HUES6 (cell line): Measurements from ENCODE around the gene COA6.

Experiments used
- H3K27ac ChIP-seq: 2 replicates; pipeline ENCODE4 v1.7.0; 2013; ENCODE audit warnings: low read depth, mild to moderate bottlenecking, low read length, inconsistent platforms
- H3K27me3 ChIP-seq: 2 replicates; pipeline ENCODE4 v1.6.1; 2013; ENCODE audit warnings: low read length; ENCODE audit not compliant: control insufficient read depth, insufficient read depth
- H3K36me3 ChIP-seq: 2 replicates; pipeline ENCODE4 v1.6.1; 2013; ENCODE audit warnings: low read length; ENCODE audit not compliant: control insufficient read depth, insufficient read depth
- H3K4me1 ChIP-seq: 2 replicates; pipeline ENCODE4 v1.6.1; 2013; ENCODE audit warnings: low read length; ENCODE audit not compliant: control insufficient read depth, insufficient read depth
- H3K4me3 ChIP-seq: 2 replicates; pipeline ENCODE4 v1.5.1; 2013; ENCODE audit warnings: low read depth, low read length
- H3K9ac ChIP-seq: one replicate; pipeline ENCODE4 v1.6.1; 2013; ENCODE audit warnings: mild to moderate bottlenecking, low read length
- H3K9me3 ChIP-seq: 2 replicates; pipeline ENCODE4 v1.6.1; 2013; ENCODE audit warnings: low read depth, low read length; ENCODE audit not compliant: control insufficient read depth, insufficient read depth

Gene COA6, protein sequence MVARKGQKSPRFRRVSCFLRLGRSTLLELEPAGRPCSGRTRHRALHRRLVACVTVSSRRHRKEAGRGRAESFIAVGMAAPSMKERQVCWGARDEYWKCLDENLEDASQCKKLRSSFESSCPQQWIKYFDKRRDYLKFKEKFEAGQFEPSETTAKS

DNA sequence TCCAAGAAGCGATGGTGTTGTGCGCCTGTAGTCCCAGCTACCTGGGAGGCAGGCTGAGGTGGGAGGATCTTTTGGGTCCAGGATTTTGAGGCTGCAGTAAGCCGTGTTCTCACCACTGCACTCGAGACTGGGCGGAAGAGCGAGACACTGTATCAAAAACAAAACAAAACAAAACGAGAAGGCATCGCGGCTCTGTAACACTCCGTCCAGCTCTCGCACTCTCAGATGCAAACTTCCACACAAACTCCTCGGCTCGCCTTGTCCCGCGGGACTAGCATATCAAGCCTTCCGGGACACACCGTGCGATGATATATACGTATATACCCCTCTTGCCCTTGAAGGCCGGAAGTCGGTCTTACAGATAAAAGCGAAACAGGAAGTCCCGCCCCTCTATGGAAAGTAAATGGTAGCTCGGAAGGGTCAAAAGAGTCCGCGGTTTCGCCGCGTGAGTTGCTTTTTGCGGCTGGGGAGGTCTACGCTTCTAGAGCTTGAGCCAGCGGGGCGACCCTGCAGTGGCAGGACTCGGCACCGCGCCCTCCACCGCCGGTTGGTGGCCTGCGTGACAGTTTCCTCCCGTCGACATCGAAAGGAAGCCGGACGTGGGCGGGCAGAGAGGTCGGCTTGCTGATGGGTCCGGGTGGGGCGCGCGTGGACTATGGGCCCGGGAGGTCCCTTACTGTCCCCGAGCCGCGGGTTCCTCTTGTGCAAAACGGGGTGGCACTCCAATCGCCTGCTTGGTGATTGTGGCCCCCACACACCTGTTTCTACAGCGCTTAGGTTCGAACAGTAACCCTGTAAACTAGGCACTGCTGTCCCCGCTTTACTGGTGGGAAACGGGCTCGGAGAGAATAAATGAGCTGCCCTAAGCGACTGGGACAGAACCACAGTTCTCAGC is at the start of gene COA6:
Gene COA6 (plus strand): TSS at position 393 of the 895 bp plus-strand sequence. CDS start 11 bp downstream, at position 404.
- Histone ChIP-seq H3K9ac (peak within 1 kb of the TSS; percentile 89), H3K27me3 (no peaks in the 10 kb centered on the region), H3K4me3 (peak within 1 kb of the TSS; percentile 85), H3K27ac (peak within 1 kb of the TSS; percentile 83), H3K36me3 (peaks cover 29% of the 10 kb centered on the region), H3K9me3 (no peaks in the 10 kb centered on the region), H3K4me1 (peaks cover 8% of the 10 kb centered on the region)

DNA sequence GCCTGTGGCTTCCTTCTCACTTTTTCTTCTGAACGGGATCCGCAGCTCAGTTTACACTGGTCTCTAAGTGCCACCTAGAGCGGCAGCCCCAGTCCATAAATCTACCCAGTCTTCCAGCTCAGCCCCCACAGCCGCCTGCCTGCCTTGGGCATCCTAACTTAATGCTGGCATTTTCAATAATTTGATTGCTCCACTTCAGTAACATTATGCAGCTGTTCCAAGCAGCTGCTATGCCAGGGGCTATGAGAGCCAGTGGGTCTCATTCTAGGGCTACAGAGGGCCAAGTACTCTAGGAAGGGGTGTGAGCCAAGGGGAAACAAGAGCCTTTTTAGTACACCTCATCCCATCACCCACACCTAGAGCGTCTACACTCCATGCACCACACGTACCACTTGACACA is 48.4 kb upstream of the COA6 start:
- Histone ChIP-seq H3K27me3 (peaks cover 14% of the 10 kb centered on the region), H3K4me3 (no peak overlapping the region), H3K36me3 (no peaks in the 10 kb centered on the region), H3K4me1 (no peaks in the 10 kb centered on the region; the same call in 1 of the 2 replicates), H3K9ac (no peak overlapping the region), H3K9me3 (no peaks in the 10 kb centered on the region), H3K27ac (no peak overlapping the region)

- no peak overlapping the region for H3K9ac ChIP-seq
- H3K4me3 ChIP-seq = peak overlapping the region; percentile 37; the same call in 1 of the 2 replicates
- no peaks in the 10 kb centered on the region for H3K9me3 ChIP-seq
- H3K4me1 ChIP-seq = no peaks in the 10 kb centered on the region; the same call in 1 of the 2 replicates
- no peak overlapping the region for H3K27ac ChIP-seq
- H3K36me3 ChIP-seq = no peaks in the 10 kb centered on the region
- peaks cover 14% of the 10 kb centered on the region for H3K27me3 ChIP-seq
Measured at GRCh38 chr1:234325878-234326496, 47.3 kb upstream of the COA6 start.

GRCh38 chr1:234326497-234327366 is 46.5 kb upstream of the COA6 start:
- Histone ChIP-seq H3K9me3 (no peaks in the 10 kb centered on the region), H3K4me3 (peak overlapping the region; percentile 37; the same call in 1 of the 2 replicates), H3K4me1 (no peaks in the 10 kb centered on the region; the same call in 1 of the 2 replicates), H3K36me3 (no peaks in the 10 kb centered on the region), H3K27me3 (peaks cover 14% of the 10 kb centered on the region), H3K27ac (no peak overlapping the region), H3K9ac (no peak overlapping the region)

GRCh38 chr1:234327577-234328164 is 45.6 kb upstream of the COA6 start:
- peaks cover 14% of the 10 kb centered on the region for H3K27me3 ChIP-seq

GRCh38 chr1:234330843-234331215 is 42.4 kb upstream of the COA6 start:
- Histone ChIP-seq H3K4me1 (peaks cover 4% of the 10 kb centered on the region; the same call in 1 of the 2 replicates), H3K9ac (no peak overlapping the region), H3K4me3 (no peak overlapping the region), H3K27me3 (peaks cover 7% of the 10 kb centered on the region), H3K36me3 (no peaks in the 10 kb centered on the region), H3K9me3 (peaks cover 9% of the 10 kb centered on the region; the same call in 1 of the 2 replicates), H3K27ac (no peak overlapping the region)

More at GRCh38 chr1:234327577-234328164, 45.6 kb upstream of the COA6 start:
- Histone ChIP-seq H3K4me1 (peaks cover 4% of the 10 kb centered on the region; the same call in 1 of the 2 replicates), H3K4me3 (no peak overlapping the region), H3K36me3 (no peaks in the 10 kb centered on the region), H3K27ac (no peak overlapping the region), H3K9me3 (no peaks in the 10 kb centered on the region), H3K9ac (no peak overlapping the region)

GRCh38 chr1:234331507-234331906 is 41.7 kb upstream of the COA6 start:
- H3K4me3 ChIP-seq = no peak overlapping the region
- H3K27ac ChIP-seq = no peak overlapping the region
- H3K27me3 ChIP-seq = no peaks in the 10 kb centered on the region
- H3K9me3 ChIP-seq = peaks cover 15% of the 10 kb centered on the region; the same call in 1 of the 2 replicates
- H3K9ac ChIP-seq = no peak overlapping the region
- no peaks in the 10 kb centered on the region for H3K36me3 ChIP-seq
- H3K4me1 ChIP-seq = 0 out of 2 replicates have a peak, but pooled peaks cover 4% of the 10 kb centered on the region

DNA sequence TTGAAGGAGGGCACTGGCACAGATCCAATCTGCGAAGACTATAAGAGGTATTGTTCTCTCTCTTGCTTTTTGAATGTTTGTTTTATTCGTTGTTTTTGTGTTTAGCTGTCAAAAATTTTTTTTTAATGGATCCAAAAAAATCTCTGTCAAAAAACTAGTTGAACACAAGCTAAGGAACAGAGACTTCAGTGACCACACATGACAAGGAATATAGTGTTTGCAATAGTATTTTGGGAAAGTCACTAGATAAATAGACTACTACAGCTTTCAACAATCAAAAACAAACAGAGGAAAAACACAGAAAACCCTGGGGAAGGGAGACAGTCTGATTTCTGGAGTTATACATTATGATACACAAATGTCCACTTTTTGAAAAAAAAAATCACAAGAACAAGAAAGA is 36.9 kb upstream of the COA6 start:
- H3K27me3 ChIP-seq = no peaks in the 10 kb centered on the region

DNA sequence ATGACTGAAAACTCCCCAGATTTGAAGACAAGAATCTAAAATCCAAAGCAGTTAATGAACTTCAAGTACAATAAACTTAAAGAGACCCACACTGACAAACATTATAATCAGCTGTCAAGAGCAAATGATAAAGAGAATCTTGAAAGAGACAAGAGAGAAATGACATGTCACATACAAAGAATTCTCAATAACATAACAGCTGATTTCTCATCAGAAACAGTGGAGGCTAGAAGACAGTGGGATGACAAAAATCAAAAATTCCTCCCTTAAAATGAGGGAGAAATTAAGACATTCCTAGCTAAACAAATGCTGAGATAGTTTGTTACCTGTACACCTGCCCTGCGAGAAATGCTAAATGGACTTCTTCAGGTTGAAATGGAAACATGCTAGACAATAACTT is 36.0 kb upstream of the COA6 start:
- Histone ChIP-seq H3K27ac (no peak overlapping the region), H3K4me1 (0 out of 2 replicates have a peak, but pooled peaks cover 2% of the 10 kb centered on the region), H3K27me3 (no peaks in the 10 kb centered on the region), H3K36me3 (no peaks in the 10 kb centered on the region), H3K9ac (no peak overlapping the region), H3K9me3 (peaks cover 36% of the 10 kb centered on the region), H3K4me3 (no peak overlapping the region)

More for the DNA sequence above, 36.9 kb upstream of the COA6 start:
- Histone ChIP-seq H3K4me1 (0 out of 2 replicates have a peak, but pooled peaks cover 4% of the 10 kb centered on the region), H3K9ac (no peak overlapping the region), H3K36me3 (no peaks in the 10 kb centered on the region), H3K4me3 (no peak overlapping the region), H3K27ac (no peak overlapping the region), H3K9me3 (peaks cover 36% of the 10 kb centered on the region)

GRCh38 chr1:234340528-234340927 is 32.7 kb upstream of the COA6 start:
- Histone ChIP-seq H3K4me3 (no peak overlapping the region), H3K27ac (no peak overlapping the region), H3K9me3 (peaks cover 35% of the 10 kb centered on the region), H3K27me3 (no peaks in the 10 kb centered on the region), H3K36me3 (no peaks in the 10 kb centered on the region), H3K9ac (no peak overlapping the region), H3K4me1 (no peaks in the 10 kb centered on the region)
